Transverse colon (tissue), 3 donors: Measurements from ENCODE around the gene CROT.

Experiments
- EP300 ChIP-seq: sonication (generic); formaldehyde crosslinking; IDR thresholded peaks from one replicate; pipeline ENCODE4 v1.6.1; 2017; ENCODE audit warnings: antibody characterized with exemption, low read depth
- POLR2A ChIP-seq: fragments of 450-650 bp; IDR thresholded peaks from one replicate; pipeline ENCODE4 v1.6.1; 2016; ENCODE audit warnings: antibody characterized with exemption, mild to moderate bottlenecking, moderate library complexity
- TF ChIP-seq, protein P1 (sequence below), 5 experiments: fragments of 200-600 bp in 3 of 5; fragments of 450-650 bp in 2 of 5; sonication (generic) in 3 of 5; IDR thresholded peaks; 1 replicate in 2 of 5; 2 replicates in 3 of 5; pipeline ENCODE4 v1.5.1; 2016 to 2017; ENCODE audit warnings: antibody characterized with exemption in 5 of 5, inconsistent platforms in 3 of 5, mild to moderate bottlenecking in 2 of 5, moderate library complexity in 1 of 5

GRCh38 chr7:87432536-87432935, 87.1 kb downstream of the CROT start:
- TF ChIP-seq, protein P1, sequence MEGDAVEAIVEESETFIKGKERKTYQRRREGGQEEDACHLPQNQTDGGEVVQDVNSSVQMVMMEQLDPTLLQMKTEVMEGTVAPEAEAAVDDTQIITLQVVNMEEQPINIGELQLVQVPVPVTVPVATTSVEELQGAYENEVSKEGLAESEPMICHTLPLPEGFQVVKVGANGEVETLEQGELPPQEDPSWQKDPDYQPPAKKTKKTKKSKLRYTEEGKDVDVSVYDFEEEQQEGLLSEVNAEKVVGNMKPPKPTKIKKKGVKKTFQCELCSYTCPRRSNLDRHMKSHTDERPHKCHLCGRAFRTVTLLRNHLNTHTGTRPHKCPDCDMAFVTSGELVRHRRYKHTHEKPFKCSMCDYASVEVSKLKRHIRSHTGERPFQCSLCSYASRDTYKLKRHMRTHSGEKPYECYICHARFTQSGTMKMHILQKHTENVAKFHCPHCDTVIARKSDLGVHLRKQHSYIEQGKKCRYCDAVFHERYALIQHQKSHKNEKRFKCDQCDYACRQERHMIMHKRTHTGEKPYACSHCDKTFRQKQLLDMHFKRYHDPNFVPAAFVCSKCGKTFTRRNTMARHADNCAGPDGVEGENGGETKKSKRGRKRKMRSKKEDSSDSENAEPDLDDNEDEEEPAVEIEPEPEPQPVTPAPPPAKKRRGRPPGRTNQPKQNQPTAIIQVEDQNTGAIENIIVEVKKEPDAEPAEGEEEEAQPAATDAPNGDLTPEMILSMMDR (IDR thresholded peaks at IDR 0.05): no peak
- TF ChIP-seq POLR2A (no peak), EP300 (no peak)
